ENCODE measurements around the gene SEMA5A. TPM values are rescaled to one million over a fixed set of nuclear protein-coding genes. Genes with fewer than 3 reads are reported as not detected.

SEMA5A gene
- total RNA-seq, 1 donor from 2014 or later: 31.9 TPM

DNA sequence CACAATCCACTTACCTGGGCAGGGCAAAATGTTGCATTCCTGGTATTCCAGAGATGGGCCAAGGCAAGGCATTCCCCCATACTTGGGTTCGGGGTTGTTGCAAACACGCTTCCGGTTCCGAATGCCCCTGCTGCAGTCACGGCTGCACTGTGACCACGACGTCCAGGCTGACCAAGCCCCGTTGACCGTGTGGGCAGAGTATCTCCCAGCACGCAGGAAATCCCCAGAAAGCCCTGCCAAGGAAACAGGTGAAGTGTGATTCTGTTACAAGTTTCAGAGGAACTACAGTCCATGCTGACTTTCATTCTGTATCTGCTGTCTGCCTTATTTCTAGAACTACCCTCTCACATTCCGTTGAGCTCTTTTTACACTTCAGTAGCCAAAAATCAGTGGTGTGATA, 483.0 kb downstream of the SEMA5A start:
- no peak for DNase-seq (ENCODE audit: low read depth, low spot score)
- H3K9me3 Mint-ChIP-seq: no peaks in the 10 kb centered on the region
- H3K27me3 Mint-ChIP-seq (ENCODE audit: low read depth): no peaks in the 10 kb centered on the region
- TF ChIP-seq, protein P1, sequence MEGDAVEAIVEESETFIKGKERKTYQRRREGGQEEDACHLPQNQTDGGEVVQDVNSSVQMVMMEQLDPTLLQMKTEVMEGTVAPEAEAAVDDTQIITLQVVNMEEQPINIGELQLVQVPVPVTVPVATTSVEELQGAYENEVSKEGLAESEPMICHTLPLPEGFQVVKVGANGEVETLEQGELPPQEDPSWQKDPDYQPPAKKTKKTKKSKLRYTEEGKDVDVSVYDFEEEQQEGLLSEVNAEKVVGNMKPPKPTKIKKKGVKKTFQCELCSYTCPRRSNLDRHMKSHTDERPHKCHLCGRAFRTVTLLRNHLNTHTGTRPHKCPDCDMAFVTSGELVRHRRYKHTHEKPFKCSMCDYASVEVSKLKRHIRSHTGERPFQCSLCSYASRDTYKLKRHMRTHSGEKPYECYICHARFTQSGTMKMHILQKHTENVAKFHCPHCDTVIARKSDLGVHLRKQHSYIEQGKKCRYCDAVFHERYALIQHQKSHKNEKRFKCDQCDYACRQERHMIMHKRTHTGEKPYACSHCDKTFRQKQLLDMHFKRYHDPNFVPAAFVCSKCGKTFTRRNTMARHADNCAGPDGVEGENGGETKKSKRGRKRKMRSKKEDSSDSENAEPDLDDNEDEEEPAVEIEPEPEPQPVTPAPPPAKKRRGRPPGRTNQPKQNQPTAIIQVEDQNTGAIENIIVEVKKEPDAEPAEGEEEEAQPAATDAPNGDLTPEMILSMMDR (conservative IDR thresholded peaks at IDR 0.05): no peak
- H3K27ac Mint-ChIP-seq (ENCODE audit: unreplicated experiment): no peak overlapping the region
- peaks cover 40% of the 10 kb centered on the region for H3K36me3 Mint-ChIP-seq (ENCODE audit: low read depth)
- peaks cover 13% of the 10 kb centered on the region for H3K4me1 Mint-ChIP-seq
- H3K4me3 Mint-ChIP-seq: no peak overlapping the region

DNA sequence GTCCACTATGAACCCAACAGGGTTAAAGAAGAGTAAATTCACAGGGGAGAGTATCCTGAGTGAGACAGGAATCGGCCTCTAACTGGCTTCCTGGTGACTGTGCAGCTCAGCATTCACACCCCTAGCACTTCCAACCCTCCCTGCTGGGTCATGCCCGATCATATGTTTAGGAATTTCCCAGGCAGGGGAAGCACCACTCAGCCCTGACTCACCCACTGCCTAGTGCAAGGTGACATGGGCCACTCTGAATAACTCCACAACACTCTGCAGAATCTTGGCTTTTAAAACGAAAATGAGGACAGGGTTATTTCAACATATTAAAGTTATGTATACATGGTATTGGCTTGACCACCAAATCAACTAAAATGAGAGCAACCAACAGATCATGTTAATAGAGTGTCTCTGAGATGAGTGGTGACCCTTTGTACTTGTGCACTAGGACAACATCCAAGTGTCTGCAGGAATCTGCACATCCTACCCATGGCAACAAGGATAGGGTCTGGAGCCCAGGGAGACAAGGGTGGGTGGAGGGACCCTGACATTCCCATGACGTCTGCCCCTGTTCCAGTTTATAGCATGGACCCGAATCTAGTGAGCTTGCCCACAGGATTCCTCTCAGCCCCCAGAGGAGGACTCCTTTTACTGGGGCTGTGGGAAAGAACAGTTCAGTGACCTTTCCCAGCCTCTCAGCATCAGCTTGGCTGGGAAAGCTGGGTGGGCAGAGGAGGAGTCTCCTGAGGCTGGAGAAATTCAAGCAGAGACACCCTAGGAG, 485.8 kb downstream of the SEMA5A start:
- H3K27ac Mint-ChIP-seq (ENCODE audit: unreplicated experiment): no peak overlapping the region
- H3K4me3 Mint-ChIP-seq: no peak overlapping the region
- H3K9me3 Mint-ChIP-seq: no peaks in the 10 kb centered on the region
- no peaks in the 10 kb centered on the region for H3K27me3 Mint-ChIP-seq (ENCODE audit: low read depth)
- DNase-seq (ENCODE audit: low read depth, low spot score): no peak
- TF ChIP-seq, protein P1 (conservative IDR thresholded peaks at IDR 0.05): no peak
- peaks cover 10% of the 10 kb centered on the region for H3K4me1 Mint-ChIP-seq
- H3K36me3 Mint-ChIP-seq (ENCODE audit: low read depth): peaks cover 32% of the 10 kb centered on the region

DNA sequence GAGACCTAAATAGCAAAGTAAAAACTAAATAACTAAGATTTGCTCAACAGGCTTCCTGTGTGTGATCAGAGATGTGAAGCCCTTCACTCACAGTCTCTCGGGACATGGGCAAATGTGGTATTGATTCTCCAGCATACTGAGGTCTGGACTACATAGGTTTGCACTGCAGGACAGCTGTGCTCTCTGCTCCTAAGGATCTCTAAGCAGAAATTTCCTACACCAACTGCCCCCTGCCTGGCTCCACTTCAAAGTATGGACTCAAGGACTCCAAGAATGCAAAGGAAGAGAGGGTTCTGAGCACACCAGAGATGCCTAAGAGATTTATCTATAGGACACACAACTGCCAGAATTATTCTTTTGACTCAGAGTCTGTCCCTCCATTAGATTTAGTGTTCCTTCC, 487.2 kb downstream of the SEMA5A start:
- DNase-seq (ENCODE audit: low read depth, low spot score): no peak
- Mint-ChIP-seq H3K27ac (ENCODE audit: unreplicated experiment) (no peak overlapping the region), H3K9me3 (no peaks in the 10 kb centered on the region), H3K27me3 (ENCODE audit: low read depth) (no peaks in the 10 kb centered on the region), H3K4me3 (no peak overlapping the region), H3K36me3 (ENCODE audit: low read depth) (peaks cover 18% of the 10 kb centered on the region), H3K4me1 (peaks cover 10% of the 10 kb centered on the region)
- TF ChIP-seq, protein P1 (conservative IDR thresholded peaks at IDR 0.05): no peak

DNA sequence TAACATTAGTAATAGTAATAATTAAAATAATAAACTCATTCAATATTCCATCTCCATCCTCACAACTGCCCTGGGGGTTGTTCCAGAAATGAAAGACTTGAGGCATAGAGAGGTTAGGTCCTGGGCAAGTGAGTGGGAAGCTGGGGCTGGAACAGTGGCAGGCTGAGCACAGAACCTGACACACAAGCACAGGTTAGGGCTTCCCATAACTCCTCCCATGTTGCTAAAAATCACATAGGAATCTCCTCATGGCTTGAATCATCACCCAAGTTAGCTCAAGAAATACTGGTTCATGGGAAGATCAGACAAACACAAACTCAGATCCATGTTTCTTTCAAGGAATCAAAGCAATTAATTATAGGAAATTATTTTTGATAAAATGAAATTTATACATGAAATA, 487.7 kb downstream of the SEMA5A start:
- Mint-ChIP-seq H3K4me1 (peaks cover 10% of the 10 kb centered on the region), H3K27me3 (ENCODE audit: low read depth) (no peaks in the 10 kb centered on the region), H3K9me3 (no peaks in the 10 kb centered on the region), H3K4me3 (no peak overlapping the region), H3K36me3 (ENCODE audit: low read depth) (peaks cover 13% of the 10 kb centered on the region), H3K27ac (ENCODE audit: unreplicated experiment) (no peak overlapping the region)
- TF ChIP-seq, protein P1 (conservative IDR thresholded peaks at IDR 0.05): no peak
- no peak for DNase-seq (ENCODE audit: low read depth, low spot score)

DNA sequence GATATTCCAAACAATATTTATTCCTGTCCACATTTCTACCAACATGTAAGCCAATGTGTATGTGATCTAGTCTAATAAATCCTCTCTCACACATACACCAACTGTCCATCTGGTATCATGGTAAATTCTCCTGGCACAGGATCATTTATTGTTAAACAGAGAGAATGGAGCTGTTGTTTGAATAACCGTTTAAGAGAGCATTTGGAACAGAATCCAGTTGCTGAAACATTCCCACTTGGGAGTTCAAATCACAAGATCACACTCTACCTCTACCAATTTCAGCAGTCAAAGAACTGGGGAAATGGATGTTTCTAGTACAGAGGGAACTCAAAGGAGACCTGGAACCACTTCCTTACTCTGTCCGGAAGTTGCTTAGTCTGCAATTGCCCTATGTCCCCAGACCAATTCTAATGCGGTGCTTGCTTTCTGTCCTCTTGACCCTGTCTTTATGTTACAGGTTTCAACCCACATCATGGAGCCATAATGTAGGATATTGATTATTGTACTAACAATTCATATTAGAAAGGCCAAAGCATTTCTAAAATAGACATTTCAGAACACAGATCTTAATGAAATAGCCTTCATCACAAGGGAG, 488.4 kb downstream of the SEMA5A start:
- Mint-ChIP-seq H3K4me3 (no peak overlapping the region), H3K4me1 (peaks cover 10% of the 10 kb centered on the region), H3K9me3 (no peaks in the 10 kb centered on the region), H3K36me3 (ENCODE audit: low read depth) (peaks cover 10% of the 10 kb centered on the region), H3K27me3 (ENCODE audit: low read depth) (no peaks in the 10 kb centered on the region), H3K27ac (ENCODE audit: unreplicated experiment) (no peak overlapping the region)
- TF ChIP-seq, protein P1 (conservative IDR thresholded peaks at IDR 0.05): no peak
- DNase-seq (ENCODE audit: low read depth, low spot score): no peak

Measured in neural crest cell (in vitro differentiated cells).